Measurements from ENCODE around the gene RAD51B.

DNA sequence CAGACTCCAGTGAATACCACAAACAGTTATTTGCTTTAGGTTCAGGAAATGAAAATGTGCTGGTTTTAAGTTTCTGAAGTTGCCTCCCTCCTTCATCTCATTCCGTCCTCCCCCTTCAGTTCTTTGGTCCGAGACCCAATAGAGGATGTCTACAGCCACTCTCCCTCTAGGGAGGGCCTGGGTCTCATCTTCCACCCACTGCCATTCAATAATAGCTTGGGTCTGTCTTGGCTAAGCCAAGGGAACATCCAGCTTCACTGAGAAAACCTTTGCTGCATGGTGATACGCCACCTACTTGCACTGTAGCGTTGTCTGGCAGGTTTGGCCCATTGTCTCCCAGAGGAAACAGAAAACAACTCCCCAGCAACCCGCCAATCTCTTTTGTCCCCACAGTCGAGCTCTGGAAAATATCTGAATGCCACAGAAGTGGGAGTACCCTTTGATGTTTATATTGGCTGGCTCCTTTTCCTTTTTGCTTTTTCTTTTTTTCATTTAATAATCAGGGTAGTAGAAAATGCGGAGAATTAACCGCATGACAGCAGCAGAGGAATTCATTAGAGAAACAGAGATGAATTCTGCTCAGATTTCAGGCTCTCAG lies 380.1 kb downstream of the RAD51B start:
- TF ChIP-seq, protein P1, sequence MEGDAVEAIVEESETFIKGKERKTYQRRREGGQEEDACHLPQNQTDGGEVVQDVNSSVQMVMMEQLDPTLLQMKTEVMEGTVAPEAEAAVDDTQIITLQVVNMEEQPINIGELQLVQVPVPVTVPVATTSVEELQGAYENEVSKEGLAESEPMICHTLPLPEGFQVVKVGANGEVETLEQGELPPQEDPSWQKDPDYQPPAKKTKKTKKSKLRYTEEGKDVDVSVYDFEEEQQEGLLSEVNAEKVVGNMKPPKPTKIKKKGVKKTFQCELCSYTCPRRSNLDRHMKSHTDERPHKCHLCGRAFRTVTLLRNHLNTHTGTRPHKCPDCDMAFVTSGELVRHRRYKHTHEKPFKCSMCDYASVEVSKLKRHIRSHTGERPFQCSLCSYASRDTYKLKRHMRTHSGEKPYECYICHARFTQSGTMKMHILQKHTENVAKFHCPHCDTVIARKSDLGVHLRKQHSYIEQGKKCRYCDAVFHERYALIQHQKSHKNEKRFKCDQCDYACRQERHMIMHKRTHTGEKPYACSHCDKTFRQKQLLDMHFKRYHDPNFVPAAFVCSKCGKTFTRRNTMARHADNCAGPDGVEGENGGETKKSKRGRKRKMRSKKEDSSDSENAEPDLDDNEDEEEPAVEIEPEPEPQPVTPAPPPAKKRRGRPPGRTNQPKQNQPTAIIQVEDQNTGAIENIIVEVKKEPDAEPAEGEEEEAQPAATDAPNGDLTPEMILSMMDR (IDR thresholded peaks at IDR 0.05): no peak
- TF ChIP-seq POLR2A (IDR thresholded peaks at IDR 0.05): no peak

Data from ovary (tissue), 3 donors.